GM19468 (cell line): ENCODE measurements around the gene KAT2A.

Source experiments
- ATAC-seq: cut with Tn5 transposase; IDR thresholded peaks from one replicate; pipeline ENCODE4 v1.9.1; 2021; ENCODE audit warnings: mild to moderate bottlenecking, moderate library complexity, moderate number of reproducible peaks; ENCODE audit not compliant: unreplicated experiment; ENCODE audit errors: extremely low read depth

Gene KAT2A

GRCh38 chr17:42071810-42072209 lies 49.4 kb downstream of the KAT2A start:
- ATAC-seq, result no peak

GRCh38 chr17:42068979-42069378 lies 52.2 kb downstream of the KAT2A start:
- no peak for ATAC-seq

DNA sequence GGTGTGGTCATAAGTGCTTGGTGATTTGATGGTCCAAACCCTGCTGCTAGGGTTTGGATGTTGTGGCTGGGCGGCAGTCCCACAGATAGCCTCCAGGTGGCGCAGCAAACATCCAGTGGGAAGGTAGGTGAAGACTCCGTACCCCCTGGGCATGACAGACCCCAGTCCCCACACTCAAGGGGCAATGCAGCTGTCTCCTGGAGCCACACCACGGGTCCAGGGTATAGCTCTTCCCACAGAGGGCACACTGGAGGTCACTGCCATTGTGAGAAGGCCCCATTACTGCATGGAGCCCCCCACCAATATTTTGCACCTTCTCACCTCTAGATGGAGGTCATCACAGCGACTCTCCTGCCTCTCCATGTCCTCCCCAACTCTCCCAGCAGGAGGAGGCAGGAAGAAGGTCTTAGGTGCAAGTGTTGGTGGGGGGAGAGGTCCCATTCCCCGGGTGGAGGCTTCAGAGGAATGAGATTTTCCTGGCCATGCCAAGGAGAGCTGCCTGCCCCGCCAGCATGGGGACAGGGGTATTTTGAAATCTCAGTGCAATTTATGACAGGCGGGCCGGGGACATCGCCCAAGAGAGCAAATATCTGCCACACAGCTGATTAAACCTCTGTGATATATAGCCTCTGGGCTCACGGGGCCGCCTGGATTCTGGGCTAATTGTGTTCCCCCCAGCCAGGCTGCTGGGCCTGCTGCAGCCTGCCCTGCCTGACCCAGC lies 53.6 kb downstream of the KAT2A start:
- no peak for ATAC-seq

GRCh38 chr17:42065201-42065600 lies 56.0 kb downstream of the KAT2A start:
- ATAC-seq, result no peak
